Brain microvascular endothelial cell (primary cell): ENCODE results near the gene SHC3.

Source experiments
- DNase-seq: peaks from one replicate; pipeline ENCODE4 v3.0.0-alpha.2; 2020
- H3K27ac ChIP-seq: fragments of 250-450 bp; sonication (Bioruptor Pico); 2 replicates; pipeline ENCODE4 v1.5.1; 2020; ENCODE audit warnings: mild to moderate bottlenecking, moderate library complexity
- H3K27me3 ChIP-seq: fragments of 250-450 bp; sonication (Bioruptor Pico); replicated peaks from 2 replicates; pipeline ENCODE4 v1.5.1; 2020; ENCODE audit warnings: mild to moderate bottlenecking
- H3K36me3 ChIP-seq: fragments of 250-450 bp; sonication (Bioruptor Pico); replicated peaks from 2 replicates; pipeline ENCODE4 v1.5.1; 2020; ENCODE audit warnings: mild to moderate bottlenecking
- H3K4me3 ChIP-seq: 2 replicates; pipeline ENCODE4 v1.5.1; 2011; ENCODE audit warnings: low read depth, mild to moderate bottlenecking, control low read depth, low read length, moderate library complexity
- in situ Hi-C: cut with HindIII; loops from 2 replicates; pipeline ENCODE4 v1.10.0; 2017; ENCODE audit warnings: low sequenced_read_pairs, low pct_ligation_motif_present
- TF ChIP-seq, protein P1 (sequence below): IDR thresholded peaks from 2 replicates; pipeline ENCODE4 v1.5.1; 2011; ENCODE audit warnings: low read depth, mild to moderate bottlenecking, moderate library complexity, low read length, control low read depth, inconsistent platforms; ENCODE audit errors: missing control alignments

Gene SHC3

GRCh38 chr9:89223396-89223977 is 44.9 kb upstream of the SHC3 start:
- TF ChIP-seq, protein P1, sequence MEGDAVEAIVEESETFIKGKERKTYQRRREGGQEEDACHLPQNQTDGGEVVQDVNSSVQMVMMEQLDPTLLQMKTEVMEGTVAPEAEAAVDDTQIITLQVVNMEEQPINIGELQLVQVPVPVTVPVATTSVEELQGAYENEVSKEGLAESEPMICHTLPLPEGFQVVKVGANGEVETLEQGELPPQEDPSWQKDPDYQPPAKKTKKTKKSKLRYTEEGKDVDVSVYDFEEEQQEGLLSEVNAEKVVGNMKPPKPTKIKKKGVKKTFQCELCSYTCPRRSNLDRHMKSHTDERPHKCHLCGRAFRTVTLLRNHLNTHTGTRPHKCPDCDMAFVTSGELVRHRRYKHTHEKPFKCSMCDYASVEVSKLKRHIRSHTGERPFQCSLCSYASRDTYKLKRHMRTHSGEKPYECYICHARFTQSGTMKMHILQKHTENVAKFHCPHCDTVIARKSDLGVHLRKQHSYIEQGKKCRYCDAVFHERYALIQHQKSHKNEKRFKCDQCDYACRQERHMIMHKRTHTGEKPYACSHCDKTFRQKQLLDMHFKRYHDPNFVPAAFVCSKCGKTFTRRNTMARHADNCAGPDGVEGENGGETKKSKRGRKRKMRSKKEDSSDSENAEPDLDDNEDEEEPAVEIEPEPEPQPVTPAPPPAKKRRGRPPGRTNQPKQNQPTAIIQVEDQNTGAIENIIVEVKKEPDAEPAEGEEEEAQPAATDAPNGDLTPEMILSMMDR, result no peak
- Histone ChIP-seq H3K27ac (no peak overlapping the region), H3K36me3 (no peaks in the 10 kb centered on the region), H3K4me3 (no peak overlapping the region), H3K27me3 (no peaks in the 10 kb centered on the region)
- no peak for DNase-seq
- in situ Hi-C loops, result no loop called here

DNA sequence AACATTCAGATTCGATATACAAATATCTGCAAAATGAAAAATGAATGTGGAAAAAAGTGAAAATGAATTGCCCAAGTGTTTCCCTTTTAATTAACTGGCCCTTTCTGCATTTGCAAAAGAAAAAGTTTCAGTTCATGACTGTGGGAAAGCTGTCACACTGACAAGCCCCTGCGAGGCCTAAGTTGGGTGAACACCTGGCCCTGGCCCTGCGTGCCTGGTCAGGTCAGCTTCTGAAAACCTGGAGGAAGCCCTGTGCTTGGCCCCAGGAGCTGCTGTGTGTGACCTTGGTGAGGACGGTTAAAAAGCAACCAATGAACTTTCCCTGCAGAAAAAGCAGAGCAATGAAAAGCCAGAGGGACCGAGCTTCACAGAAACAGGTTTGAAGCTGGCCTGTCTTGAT is 41.0 kb upstream of the SHC3 start:
- DNase-seq, result no peak
- H3K27me3 ChIP-seq, result no peaks in the 10 kb centered on the region
- TF ChIP-seq, protein P1, result no peak
- no peaks in the 10 kb centered on the region for H3K36me3 ChIP-seq
- no peak overlapping the region for H3K4me3 ChIP-seq
- in situ Hi-C loops, result no loop called here
- no peak overlapping the region for H3K27ac ChIP-seq

GRCh38 chr9:89218040-89218928 is 39.7 kb upstream of the SHC3 start:
- no peak for DNase-seq
- in situ Hi-C loops, result no loop called here
- Histone ChIP-seq H3K27me3 (no peaks in the 10 kb centered on the region), H3K36me3 (no peaks in the 10 kb centered on the region), H3K4me3 (no peak overlapping the region), H3K27ac (no peak overlapping the region)
- TF ChIP-seq, protein P1, result no peak

GRCh38 chr9:89215342-89215741 is 36.7 kb upstream of the SHC3 start:
- in situ Hi-C loops, result no loop called here
- Histone ChIP-seq H3K4me3 (no peak overlapping the region), H3K36me3 (no peaks in the 10 kb centered on the region), H3K27me3 (no peaks in the 10 kb centered on the region), H3K27ac (no peak overlapping the region)
- no peak for DNase-seq
- TF ChIP-seq, protein P1, result no peak

GRCh38 chr9:89213396-89213880 is 34.8 kb upstream of the SHC3 start:
- TF ChIP-seq, protein P1, result no peak
- Histone ChIP-seq H3K36me3 (no peaks in the 10 kb centered on the region), H3K4me3 (no peak overlapping the region), H3K27me3 (no peaks in the 10 kb centered on the region), H3K27ac (no peak overlapping the region)
- DNase-seq, result no peak
- in situ Hi-C loops, result no loop called here
